ENCODE measurements around the gene CLIC4.

CLIC4 gene

GRCh38 chr1:24771574-24771973, 26.3 kb downstream of the CLIC4 start:
- peaks cover 43% of the 10 kb centered on the region for H3K4me1 ChIP-seq (ENCODE audit: insufficient read depth, low read length, poor library complexity, severe bottlenecking)
- no peaks in the 10 kb centered on the region for H3K9me2 ChIP-seq (replicated peaks; ENCODE audit: low read depth, low read length)
- no peak overlapping the region for H3K4me3 ChIP-seq (ENCODE audit: low read length, poor library complexity, severe bottlenecking)
- TF ChIP-seq EZH2phosphoT487 (IDR thresholded peaks at IDR 0.05; ENCODE audit: borderline replicate concordance) (no peak), CTCF (conservative IDR thresholded peaks at IDR 0.05; ENCODE audit: low read length) (no peak)
- no peaks in the 10 kb centered on the region for H3K27me3 ChIP-seq (ENCODE audit: insufficient read depth, low read length, poor library complexity, severe bottlenecking)
- H3K4me2 ChIP-seq (ENCODE audit: low read depth, low read length, poor library complexity, severe bottlenecking) = no peak overlapping the region
- H2AFZ ChIP-seq (ENCODE audit: low read length) = no peak overlapping the region
- no peaks in the 10 kb centered on the region for H3K9me3 ChIP-seq (ENCODE audit: insufficient read depth, low read depth, low read length)
- peaks cover 98% of the 10 kb centered on the region for H3K79me2 ChIP-seq (ENCODE audit: insufficient read depth, low read length)
- H3F3A ChIP-seq (ENCODE audit: low read depth) = peaks cover 3% of the 10 kb centered on the region; the same call in 1 of the 2 replicates
- no peak overlapping the region for H3K9ac ChIP-seq (ENCODE audit: low read depth, low read length, poor library complexity, severe bottlenecking)
- peaks cover 11% of the 10 kb centered on the region for H4K20me1 ChIP-seq (ENCODE audit: insufficient read depth, low read length, poor library complexity, severe bottlenecking)
- no peaks in the 10 kb centered on the region; the same call in 1 of the 2 replicates for H3K36me3 ChIP-seq (ENCODE audit: insufficient read depth, low read length)

- H3K36me3 ChIP-seq (ENCODE audit: insufficient read depth, low read length) = no peaks in the 10 kb centered on the region; the same call in 1 of the 2 replicates
- 0 out of 2 replicates have a peak, but pooled peaks cover 3% of the 10 kb centered on the region for H3F3A ChIP-seq (ENCODE audit: low read depth)
- H2AFZ ChIP-seq (ENCODE audit: low read length) = no peak overlapping the region
- peaks cover 100% of the 10 kb centered on the region for H3K79me2 ChIP-seq (ENCODE audit: insufficient read depth, low read length)
- H3K4me1 ChIP-seq (ENCODE audit: insufficient read depth, low read length, poor library complexity, severe bottlenecking) = peaks cover 33% of the 10 kb centered on the region
- H4K20me1 ChIP-seq (ENCODE audit: insufficient read depth, low read length, poor library complexity, severe bottlenecking) = peaks cover 14% of the 10 kb centered on the region
- H3K4me3 ChIP-seq (ENCODE audit: low read length, poor library complexity, severe bottlenecking) = no peak overlapping the region
- H3K27me3 ChIP-seq (ENCODE audit: insufficient read depth, low read length, poor library complexity, severe bottlenecking) = no peaks in the 10 kb centered on the region
- no peaks in the 10 kb centered on the region for H3K9me3 ChIP-seq (ENCODE audit: insufficient read depth, low read depth, low read length)
- no peak overlapping the region for H3K9ac ChIP-seq (ENCODE audit: low read depth, low read length, poor library complexity, severe bottlenecking)
- no peak overlapping the region for H3K4me2 ChIP-seq (ENCODE audit: low read depth, low read length, poor library complexity, severe bottlenecking)
- H3K9me2 ChIP-seq (replicated peaks; ENCODE audit: low read depth, low read length) = no peaks in the 10 kb centered on the region
- TF ChIP-seq EZH2phosphoT487 (IDR thresholded peaks at IDR 0.05; ENCODE audit: borderline replicate concordance) (no peak), CTCF (conservative IDR thresholded peaks at IDR 0.05; ENCODE audit: low read length) (no peak)
Observed at GRCh38 chr1:24773618-24774017, 28.4 kb downstream of the CLIC4 start.

- TF ChIP-seq CTCF (conservative IDR thresholded peaks at IDR 0.05; ENCODE audit: low read length) (no peak), EZH2phosphoT487 (IDR thresholded peaks at IDR 0.05; ENCODE audit: borderline replicate concordance) (no peak)
- Histone ChIP-seq H3K4me2 (ENCODE audit: low read depth, low read length, poor library complexity, severe bottlenecking) (no peak overlapping the region), H4K20me1 (ENCODE audit: insufficient read depth, low read length, poor library complexity, severe bottlenecking) (peaks cover 22% of the 10 kb centered on the region)
Observed at GRCh38 chr1:24775348-24775747, 30.1 kb downstream of the CLIC4 start.

More at GRCh38 chr1:24775348-24775747, 30.1 kb downstream of the CLIC4 start:
- no peaks in the 10 kb centered on the region for H3K27me3 ChIP-seq (ENCODE audit: insufficient read depth, low read length, poor library complexity, severe bottlenecking)
- H2AFZ ChIP-seq (ENCODE audit: low read length) = no peak overlapping the region
- no peaks in the 10 kb centered on the region; the same call in 1 of the 2 replicates for H3K36me3 ChIP-seq (ENCODE audit: insufficient read depth, low read length)
- H3K4me1 ChIP-seq (ENCODE audit: insufficient read depth, low read length, poor library complexity, severe bottlenecking) = peaks cover 18% of the 10 kb centered on the region
- H3K9me3 ChIP-seq (ENCODE audit: insufficient read depth, low read depth, low read length) = no peaks in the 10 kb centered on the region
- 0 out of 2 replicates have a peak, but pooled peaks cover 3% of the 10 kb centered on the region for H3F3A ChIP-seq (ENCODE audit: low read depth)
- H3K9me2 ChIP-seq (replicated peaks; ENCODE audit: low read depth, low read length) = no peaks in the 10 kb centered on the region
- peaks cover 100% of the 10 kb centered on the region for H3K79me2 ChIP-seq (ENCODE audit: insufficient read depth, low read length)
- H3K9ac ChIP-seq (ENCODE audit: low read depth, low read length, poor library complexity, severe bottlenecking) = no peak overlapping the region
- H3K4me3 ChIP-seq (ENCODE audit: low read length, poor library complexity, severe bottlenecking) = no peak overlapping the region
